Liver (tissue), 3 donors: Measurements from ENCODE around the gene PARP14.

Experiments
- CTCF ChIP-seq: fragments of 150-350 bp; IDR thresholded peaks from 2 replicates; pipeline ENCODE4 v1.5.1; 2017; ENCODE audit warnings: improper control_type of control experiment, low read depth, low read length; ENCODE audit not compliant: missing input control
- EGR1 ChIP-seq, 2 donors: IDR thresholded peaks; 2 replicates each; pipeline ENCODE4 v1.6.1; 2016 to 2018; ENCODE audit warnings: antibody characterized with exemption in 2 of 2, low read depth in 2 of 2
- GABPA ChIP-seq, 2 donors: IDR thresholded peaks in 1 of 2; conservative IDR thresholded peaks in 1 of 2; 2 replicates each; pipeline ENCODE4 v1.6.1; 2016; ENCODE audit warnings: antibody characterized with exemption in 2 of 2, mild to moderate bottlenecking in 1 of 2, moderate library complexity in 1 of 2
- HNF4A ChIP-seq, 2 donors: conservative IDR thresholded peaks; 2 replicates each; pipeline ENCODE4 v1.6.1; 2016; ENCODE audit warnings: antibody characterized with exemption in 2 of 2, mild to moderate bottlenecking in 2 of 2
- HNF4G ChIP-seq: IDR thresholded peaks from 2 replicates; pipeline ENCODE4 v1.6.1; 2016; ENCODE audit warnings: antibody characterized with exemption
- JUND ChIP-seq, 2 donors: IDR thresholded peaks; 2 replicates each; pipeline ENCODE4 v1.6.1; 2016; ENCODE audit warnings: antibody characterized with exemption in 2 of 2
- MAX ChIP-seq: IDR thresholded peaks from 2 replicates; pipeline ENCODE4 v1.6.1; 2016; ENCODE audit warnings: antibody characterized with exemption
- RAD21 ChIP-seq, 2 donors: IDR thresholded peaks; 2 replicates each; pipeline ENCODE4 v1.6.1; 2016; ENCODE audit warnings: antibody characterized with exemption in 2 of 2, mild to moderate bottlenecking in 2 of 2
- REST ChIP-seq: IDR thresholded peaks from 2 replicates; pipeline ENCODE4 v1.6.1; 2016; ENCODE audit warnings: antibody characterized with exemption, mild to moderate bottlenecking
- TAF1 ChIP-seq: conservative IDR thresholded peaks from 2 replicates; pipeline ENCODE4 v1.6.1; 2016; ENCODE audit warnings: antibody characterized with exemption, mild to moderate bottlenecking
- ZBTB33 ChIP-seq: IDR thresholded peaks from 2 replicates; pipeline ENCODE4 v1.6.1; 2016; ENCODE audit warnings: antibody characterized with exemption
- donor health status: healthy.
- donor health status: healthy.

GRCh38 chr3:122694966-122695365 is 14.3 kb downstream of the PARP14 start:
- TF ChIP-seq MAX (no peak), CTCF (no peak), TAF1 (no peak), RAD21 (IDR thresholded peaks at IDR 0.05) (no peak), GABPA (IDR thresholded peaks at IDR 0.05 in 1 of 2, conservative IDR thresholded peaks at IDR 0.05 in 1 of 2) (no peak), REST (no peak), ZBTB33 (no peak), HNF4G (no peak), HNF4A (conservative IDR thresholded peaks at IDR 0.05) (no peak), EGR1 (IDR thresholded peaks at IDR 0.05; ENCODE audit: low read depth in 2 of 2) (no peak), JUND (IDR thresholded peaks at IDR 0.05) (no peak)
